T-helper 17 cell (primary cell): ENCODE results near the gene CLDN17. TPM values are rescaled to one million over a fixed set of nuclear protein-coding genes. Genes with fewer than 3 reads are reported as not detected.

Experiments used
- ATAC-seq: fragments of 150-1000 bp; cut with Tn5 transposase; 2 replicates; pipeline ENCODE4 v1.10.0; 2021; ENCODE audit warnings: mild to moderate bottlenecking, moderate library complexity
- DNase-seq, 3 donors: peaks; one replicate each; pipeline versions ENCODE4 v3.0.0 to v3.0.0-alpha.2; 2020 to 2021
- H3K9me3 ChIP-seq: one replicate; pipeline ENCODE4 v1.7.0; 2013; ENCODE audit warnings: low read length, mild to moderate bottlenecking; ENCODE audit not compliant: control insufficient read depth, poor library complexity, severe bottlenecking
- H3K27ac Mint-ChIP-seq: one replicate; pipeline ENCODE4 v1.8.0; 2022; ENCODE audit warnings: mild to moderate bottlenecking, moderate library complexity, mixed read lengths
- H3K27me3 Mint-ChIP-seq: one replicate; pipeline ENCODE4 v1.8.0; 2022; ENCODE audit warnings: mixed read lengths
- H3K36me3 Mint-ChIP-seq: one replicate; pipeline ENCODE4 v1.8.0; 2022; ENCODE audit warnings: low read depth, mixed read lengths
- H3K4me1 Mint-ChIP-seq: one replicate; pipeline ENCODE4 v1.8.0; 2022; ENCODE audit warnings: mild to moderate bottlenecking, mixed read lengths
- H3K4me3 Mint-ChIP-seq: one replicate; pipeline ENCODE4 v1.8.0; 2022; ENCODE audit warnings: mild to moderate bottlenecking, moderate library complexity, mixed read lengths
- total RNA-seq, 4 donors: library from RNA in 2 of 4; stranded (reverse) in 2 of 4; gene quantifications; one replicate each; pipeline ENCODE4 v1.2.3 and lab custom pipeline; 2022 to 2026

CLDN17 gene
- total RNA-seq (not detected), total RNA-seq (lab: John Stamatoyannopoulos, UW) (0 reads per million in 2 donors)

GRCh38 chr21:30166705-30167104, at the start of gene CLDN17:
Gene CLDN17, minus strand, starts transcription at chr21:30166805. Its CDS starts 188 bp downstream, at chr21:30166617.
- H3K27ac Mint-ChIP-seq, result no peak within 1 kb of the TSS
- no peak for DNase-seq
- no peaks in the 10 kb centered on the region for H3K27me3 Mint-ChIP-seq
- no peaks in the 10 kb centered on the region for H3K36me3 Mint-ChIP-seq
- H3K9me3 ChIP-seq, result no peaks in the 10 kb centered on the region
- no peak within 1 kb of the TSS for H3K4me3 Mint-ChIP-seq
- H3K4me1 Mint-ChIP-seq, result no peaks in the 10 kb centered on the region
- no peak for ATAC-seq

- H3K4me3 Mint-ChIP-seq, result no peak within 1 kb of the TSS
- no peak for ATAC-seq
- H3K27ac Mint-ChIP-seq, result no peak within 1 kb of the TSS
These were observed 49.6 kb upstream of the CLDN17 start, which contains the start of gene CLDN8 for GRCh38 chr21:30216041-30216723. Gene CLDN8, minus strand, starts transcription at chr21:30216097. Its CDS starts 172 bp downstream, at chr21:30215925.

GRCh38 chr21:30211071-30211470, 44.5 kb upstream of the CLDN17 start:
- no peaks in the 10 kb centered on the region for H3K36me3 Mint-ChIP-seq
- H3K4me3 Mint-ChIP-seq, result no peak overlapping the region
- ATAC-seq (no peak), DNase-seq (no peak)
- H3K9me3 ChIP-seq, result no peaks in the 10 kb centered on the region
- H3K27me3 Mint-ChIP-seq, result no peaks in the 10 kb centered on the region
- H3K27ac Mint-ChIP-seq, result no peak overlapping the region
- no peaks in the 10 kb centered on the region for H3K4me1 Mint-ChIP-seq

More at GRCh38 chr21:30216041-30216723, 49.6 kb upstream of the CLDN17 start, which contains the start of gene CLDN8:
- H3K9me3 ChIP-seq, result no peaks in the 10 kb centered on the region
- DNase-seq, result no peak
- H3K4me1 Mint-ChIP-seq, result no peaks in the 10 kb centered on the region
- no peaks in the 10 kb centered on the region for H3K36me3 Mint-ChIP-seq
- no peaks in the 10 kb centered on the region for H3K27me3 Mint-ChIP-seq

- H3K36me3 Mint-ChIP-seq, result no peaks in the 10 kb centered on the region
- no peaks in the 10 kb centered on the region for H3K4me1 Mint-ChIP-seq
- H3K27me3 Mint-ChIP-seq, result no peaks in the 10 kb centered on the region
- H3K9me3 ChIP-seq, result no peaks in the 10 kb centered on the region
- no peak overlapping the region for H3K4me3 Mint-ChIP-seq
- H3K27ac Mint-ChIP-seq, result no peak overlapping the region
- DNase-seq (no peak), ATAC-seq (no peak)
These were observed 43.0 kb upstream of the CLDN17 start for GRCh38 chr21:30209601-30210000.

- H3K36me3 Mint-ChIP-seq, result no peaks in the 10 kb centered on the region
- ATAC-seq (no peak), DNase-seq (no peak)
- no peaks in the 10 kb centered on the region for H3K4me1 Mint-ChIP-seq
- no peaks in the 10 kb centered on the region for H3K9me3 ChIP-seq
- no peaks in the 10 kb centered on the region for H3K27me3 Mint-ChIP-seq
- no peak overlapping the region for H3K27ac Mint-ChIP-seq
- H3K4me3 Mint-ChIP-seq, result no peak overlapping the region
These were observed 40.6 kb upstream of the CLDN17 start for GRCh38 chr21:30207252-30207579.

GRCh38 chr21:30206551-30207251, 40.1 kb upstream of the CLDN17 start:
- H3K4me3 Mint-ChIP-seq, result no peak overlapping the region
- DNase-seq (no peak), ATAC-seq (no peak)
- H3K4me1 Mint-ChIP-seq, result no peaks in the 10 kb centered on the region
- H3K27ac Mint-ChIP-seq, result no peak overlapping the region
- H3K27me3 Mint-ChIP-seq, result no peaks in the 10 kb centered on the region
- no peaks in the 10 kb centered on the region for H3K36me3 Mint-ChIP-seq
- H3K9me3 ChIP-seq, result no peaks in the 10 kb centered on the region

- no peaks in the 10 kb centered on the region for H3K36me3 Mint-ChIP-seq
These were observed 33.4 kb upstream of the CLDN17 start for GRCh38 chr21:30200000-30200399.

GRCh38 chr21:30194701-30195299, 28.2 kb upstream of the CLDN17 start:
- Mint-ChIP-seq H3K36me3 (no peaks in the 10 kb centered on the region), H3K27me3 (no peaks in the 10 kb centered on the region)

More at GRCh38 chr21:30200000-30200399, 33.4 kb upstream of the CLDN17 start:
- H3K9me3 ChIP-seq, result no peaks in the 10 kb centered on the region
- H3K27ac Mint-ChIP-seq, result no peak overlapping the region
- H3K4me1 Mint-ChIP-seq, result no peaks in the 10 kb centered on the region
- no peaks in the 10 kb centered on the region for H3K27me3 Mint-ChIP-seq
- H3K4me3 Mint-ChIP-seq, result no peak overlapping the region
- DNase-seq (no peak), ATAC-seq (no peak)

GRCh38 chr21:30193201-30193600, 26.6 kb upstream of the CLDN17 start:
- no peak for ATAC-seq
- H3K9me3 ChIP-seq, result no peaks in the 10 kb centered on the region
- no peak overlapping the region for H3K4me3 Mint-ChIP-seq
- H3K36me3 Mint-ChIP-seq, result no peaks in the 10 kb centered on the region
- H3K4me1 Mint-ChIP-seq, result no peaks in the 10 kb centered on the region
- no peak for DNase-seq
- H3K27ac Mint-ChIP-seq, result no peak overlapping the region
- no peaks in the 10 kb centered on the region for H3K27me3 Mint-ChIP-seq

More at GRCh38 chr21:30194701-30195299, 28.2 kb upstream of the CLDN17 start:
- H3K9me3 ChIP-seq, result no peaks in the 10 kb centered on the region
- Mint-ChIP-seq H3K4me1 (no peaks in the 10 kb centered on the region), H3K27ac (no peak overlapping the region), H3K4me3 (no peak overlapping the region)
- no peak for ATAC-seq
- DNase-seq, result no peak

GRCh38 chr21:30190554-30190953, 23.9 kb upstream of the CLDN17 start:
- no peaks in the 10 kb centered on the region for H3K9me3 ChIP-seq
- Mint-ChIP-seq H3K27me3 (no peaks in the 10 kb centered on the region), H3K27ac (no peak overlapping the region), H3K4me1 (no peaks in the 10 kb centered on the region), H3K36me3 (no peaks in the 10 kb centered on the region), H3K4me3 (no peak overlapping the region)
- DNase-seq, result no peak
- no peak for ATAC-seq

- H3K9me3 ChIP-seq, result no peaks in the 10 kb centered on the region
- Mint-ChIP-seq H3K27ac (no peak overlapping the region), H3K36me3 (no peaks in the 10 kb centered on the region), H3K27me3 (no peaks in the 10 kb centered on the region), H3K4me3 (no peak overlapping the region), H3K4me1 (no peaks in the 10 kb centered on the region)
- ATAC-seq, result no peak
- no peak for DNase-seq
These were observed 23.2 kb upstream of the CLDN17 start for GRCh38 chr21:30189773-30190172.

- ATAC-seq (no peak), DNase-seq (no peak)
- H3K4me3 Mint-ChIP-seq, result no peak overlapping the region
- no peaks in the 10 kb centered on the region for H3K9me3 ChIP-seq
- H3K4me1 Mint-ChIP-seq, result no peaks in the 10 kb centered on the region
- H3K27ac Mint-ChIP-seq, result no peak overlapping the region
- no peaks in the 10 kb centered on the region for H3K36me3 Mint-ChIP-seq
- no peaks in the 10 kb centered on the region for H3K27me3 Mint-ChIP-seq
These were observed 19.6 kb upstream of the CLDN17 start for GRCh38 chr21:30186242-30186641.

GRCh38 chr21:30168086-30168485, 1.5 kb upstream of the CLDN17 start:
- Mint-ChIP-seq H3K27me3 (no peaks in the 10 kb centered on the region), H3K36me3 (no peaks in the 10 kb centered on the region), H3K27ac (no peak overlapping the region), H3K4me1 (no peaks in the 10 kb centered on the region), H3K4me3 (no peak overlapping the region)
- ATAC-seq (no peak), DNase-seq (no peak)
- H3K9me3 ChIP-seq, result no peaks in the 10 kb centered on the region
